Right lobe of liver (tissue), 6 donors: ENCODE results near the gene ZNF646. TPM values are rescaled to one million over a fixed set of nuclear protein-coding genes. Genes with fewer than 3 reads are reported as not detected.

Experiments used
- ATAC-seq, 4 donors: fragments of 200-7000 bp; cut with Tn5 transposase; one replicate each; pipeline ENCODE4 v1.9.1; 2020; ENCODE audit warnings: mild to moderate bottlenecking in 4 of 4, moderate library complexity in 4 of 4
- DNase-seq, 3 donors: peaks; one replicate each; pipeline ENCODE4 v3.0.0-alpha.2; 2020
- H3K27ac ChIP-seq, 3 donors: fragments of 200-600 bp; one replicate each; pipeline ENCODE4 v1.8.0; 2022
- H3K27me3 ChIP-seq, 2 donors: fragments of 200-600 bp; one replicate each; pipeline ENCODE4 v1.8.0; 2022
- H3K36me3 ChIP-seq, 4 donors: fragments of 200-600 bp; sonication (generic) in 1 of 4; one replicate each; pipeline versions ENCODE4 v1.5.1 to v1.8.0; 2017 to 2022; ENCODE audit warnings: control low read depth in 1 of 4
- H3K4me1 ChIP-seq, 4 donors: fragments of 200-600 bp; sonication (generic) in 1 of 4; one replicate each; pipeline versions ENCODE4 v1.5.1 to v1.8.0; 2017 to 2022; ENCODE audit warnings: control low read depth in 1 of 4
- H3K4me3 ChIP-seq, 3 donors: fragments of 200-600 bp; one replicate each; pipeline ENCODE4 v1.8.0; 2022
- H3K9me3 ChIP-seq, 4 donors: fragments of 200-600 bp; sonication (generic) in 1 of 4; one replicate each; pipeline versions ENCODE4 v1.5.1 to v1.8.0; 2017 to 2022; ENCODE audit warnings: control low read depth in 1 of 4
- POLR2A ChIP-seq: fragments of 450-650 bp; IDR thresholded peaks from one replicate; pipeline ENCODE4 v1.6.1; 2017; ENCODE audit warnings: antibody characterized with exemption, mild to moderate bottlenecking
- WGBS: methylation state at CpG from one replicate; pipeline ENCODE4 v1.1.6; 2018; ENCODE audit warnings: low coverage, low lambda C conversion rate; ENCODE audit not compliant: insufficient coverage; ENCODE audit errors: missing lambda C conversion rate; 5-methylcytosine and 5-hydroxymethylcytosine counted together
- intact Hi-C, 2 donors: fragments of 100-400 bp; cut with DNase I; formaldehyde crosslinking; loops; one replicate each; pipeline versions ENCODE4 v1.11.2 to v1.14.1; 2022
- total RNA-seq, 6 experiments: library from RNA; depleted of rRNA in 2 of 6; stranded (reverse); fragments of >200 nt in 2 of 6; fragmentation: NEBNext Ultra II Directional in 3 of 6; extraction: Animal tissue kit (Norgen Biotek cat#: 25700) in 3 of 6; gene quantifications; one replicate each; pipeline versions ENCODE4 v1.1.0 to v1.2.4, GENCODE V29; 2016 to 2023
- TF ChIP-seq, protein P1 (sequence below), 4 donors: fragments of 200-600 bp in 3 of 4; fragments of 450-650 bp in 1 of 4; IDR thresholded peaks; one replicate each; pipeline versions ENCODE4 v1.5.1 to v1.8.0; 2016 to 2022; ENCODE audit warnings: antibody characterized with exemption in 4 of 4, mild to moderate bottlenecking in 2 of 4
- donor health status: DM: no; HTN: yes; CAD: no.
- donor health status: DM: no; HTN: no; CAD: no.
- donor health status: DM: no; HTN: no; CAD: no.
- donor health status: DM: no; HTN: yes; CAD: no.
- donor health status: DM: no; HTN: yes; CAD: no.

ZNF646 gene
- total RNA-seq, 6 experiments from 2014 or later = 4.2 to 5.0 (median 4.5) TPM

DNA sequence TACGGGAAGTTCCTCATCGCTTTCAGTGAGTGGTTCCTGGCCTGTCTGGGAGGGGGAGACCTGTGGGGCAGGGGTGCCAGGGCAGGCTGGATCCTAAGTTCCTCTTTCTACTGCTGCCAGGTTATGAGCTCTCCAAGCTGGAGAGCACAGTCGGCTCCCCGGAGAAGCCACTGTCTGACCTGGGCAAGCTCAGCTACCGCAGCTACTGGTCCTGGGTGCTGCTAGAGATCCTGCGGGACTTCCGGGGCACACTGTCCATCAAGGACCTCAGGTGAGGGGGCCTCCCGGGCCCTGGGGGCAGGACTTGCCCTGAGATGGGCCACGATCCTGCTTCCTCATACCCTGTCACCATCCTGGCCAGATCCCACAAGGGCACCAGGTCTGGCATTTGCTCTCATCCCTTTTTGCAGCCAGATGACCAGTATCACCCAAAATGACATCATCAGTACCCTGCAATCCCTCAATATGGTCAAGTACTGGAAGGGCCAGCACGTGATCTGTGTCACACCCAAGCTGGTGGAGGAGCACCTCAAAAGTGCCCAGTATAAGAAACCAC, 56.2 kb downstream of the ZNF646 start:
- whole genome bisulfite sequencing = 44% methylated on average over 1 of the region's 10 CpGs
- DNase-seq (no peak), ATAC-seq (peak in 2 of 4 donors; percentile 6 to 8)

DNA sequence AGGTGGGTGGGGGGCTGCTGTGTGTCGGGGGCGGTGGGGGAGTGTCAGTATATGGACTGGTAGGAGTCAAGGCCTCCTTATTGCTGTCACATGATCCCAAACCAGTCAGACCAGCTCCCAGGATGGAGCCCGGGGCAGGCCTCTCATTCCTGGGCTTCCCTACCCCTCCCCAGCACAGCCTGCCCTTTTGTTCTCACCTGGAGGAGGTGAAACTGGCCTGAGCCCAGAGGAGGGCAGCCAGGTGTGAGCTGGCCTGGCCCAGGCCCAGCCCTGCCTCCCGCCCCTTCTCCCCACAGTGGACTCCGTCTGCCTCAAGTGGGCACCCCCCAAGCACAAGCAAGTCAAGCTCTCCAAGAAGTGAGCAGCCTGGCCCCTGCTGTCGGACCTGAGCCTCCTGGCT, 56.7 kb downstream of the ZNF646 start:
- no peak overlapping the region for H3K27ac ChIP-seq
- H3K4me3 ChIP-seq = no peak overlapping the region
- DNase-seq (no peak), ATAC-seq (peak in 1 of 4 donors; percentile 19)
- TF ChIP-seq, protein P1, sequence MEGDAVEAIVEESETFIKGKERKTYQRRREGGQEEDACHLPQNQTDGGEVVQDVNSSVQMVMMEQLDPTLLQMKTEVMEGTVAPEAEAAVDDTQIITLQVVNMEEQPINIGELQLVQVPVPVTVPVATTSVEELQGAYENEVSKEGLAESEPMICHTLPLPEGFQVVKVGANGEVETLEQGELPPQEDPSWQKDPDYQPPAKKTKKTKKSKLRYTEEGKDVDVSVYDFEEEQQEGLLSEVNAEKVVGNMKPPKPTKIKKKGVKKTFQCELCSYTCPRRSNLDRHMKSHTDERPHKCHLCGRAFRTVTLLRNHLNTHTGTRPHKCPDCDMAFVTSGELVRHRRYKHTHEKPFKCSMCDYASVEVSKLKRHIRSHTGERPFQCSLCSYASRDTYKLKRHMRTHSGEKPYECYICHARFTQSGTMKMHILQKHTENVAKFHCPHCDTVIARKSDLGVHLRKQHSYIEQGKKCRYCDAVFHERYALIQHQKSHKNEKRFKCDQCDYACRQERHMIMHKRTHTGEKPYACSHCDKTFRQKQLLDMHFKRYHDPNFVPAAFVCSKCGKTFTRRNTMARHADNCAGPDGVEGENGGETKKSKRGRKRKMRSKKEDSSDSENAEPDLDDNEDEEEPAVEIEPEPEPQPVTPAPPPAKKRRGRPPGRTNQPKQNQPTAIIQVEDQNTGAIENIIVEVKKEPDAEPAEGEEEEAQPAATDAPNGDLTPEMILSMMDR (IDR thresholded peaks at IDR 0.05) = no peak
- no peak for TF ChIP-seq POLR2A
- WGBS = no CpG with 5 or more reads among the region's 6 CpGs
- no peaks in the 10 kb centered on the region for H3K9me3 ChIP-seq
- no peaks in the 10 kb centered on the region for H3K27me3 ChIP-seq
- peaks cover 0 to 2% (median 0%) of the 10 kb centered on the region in 4 donors for H3K4me1 ChIP-seq
- intact Hi-C loops = no loop called here
- peaks cover 0 to 27% (median 3%) of the 10 kb centered on the region in 4 donors for H3K36me3 ChIP-seq

More for the DNA sequence above, 56.2 kb downstream of the ZNF646 start:
- Histone ChIP-seq H3K4me3 (no peak overlapping the region), H3K9me3 (no peaks in the 10 kb centered on the region), H3K36me3 (peaks cover 0 to 27% (median 3%) of the 10 kb centered on the region in 4 donors), H3K27ac (peak overlapping the region; percentile 55 to 76 (median 73)), H3K27me3 (no peaks in the 10 kb centered on the region), H3K4me1 (no peaks in the 10 kb centered on the region)
- intact Hi-C loops = no loop called here
- TF ChIP-seq POLR2A = no peak
- TF ChIP-seq, protein P1 (IDR thresholded peaks at IDR 0.05) = no peak

DNA sequence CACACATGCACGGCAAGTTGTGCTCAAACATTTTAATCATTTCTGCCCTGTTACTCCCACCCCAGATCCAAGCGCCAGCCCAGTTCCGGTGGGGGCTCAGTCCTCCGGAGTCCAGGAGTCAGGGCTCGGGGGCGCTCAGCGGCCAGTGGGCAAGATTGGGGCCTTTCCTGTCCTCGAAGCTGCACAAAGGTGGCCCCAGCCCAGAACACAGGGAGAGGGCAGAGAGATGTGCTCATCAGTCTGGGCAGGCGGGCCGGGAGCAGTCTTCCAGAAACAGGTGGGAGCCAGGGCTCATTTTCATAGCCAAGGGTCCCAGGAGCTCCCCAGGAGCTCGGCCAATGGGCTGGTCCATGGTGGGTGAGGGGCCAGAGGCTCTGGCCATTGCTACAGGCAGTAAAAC, 57.2 kb downstream of the ZNF646 start:
- Histone ChIP-seq H3K4me1 (peaks cover 0 to 2% (median 0%) of the 10 kb centered on the region in 4 donors), H3K27ac (no peak overlapping the region), H3K4me3 (no peak overlapping the region), H3K27me3 (no peaks in the 10 kb centered on the region), H3K9me3 (no peaks in the 10 kb centered on the region), H3K36me3 (peaks cover 0 to 27% (median 3%) of the 10 kb centered on the region in 4 donors)
- no peak for DNase-seq
- TF ChIP-seq POLR2A = no peak
- TF ChIP-seq, protein P1 (IDR thresholded peaks at IDR 0.05) = no peak
- intact Hi-C loops = no loop called here
- 97% methylated on average over 11 of the region's 11 CpGs for WGBS
- no peak for ATAC-seq

DNA sequence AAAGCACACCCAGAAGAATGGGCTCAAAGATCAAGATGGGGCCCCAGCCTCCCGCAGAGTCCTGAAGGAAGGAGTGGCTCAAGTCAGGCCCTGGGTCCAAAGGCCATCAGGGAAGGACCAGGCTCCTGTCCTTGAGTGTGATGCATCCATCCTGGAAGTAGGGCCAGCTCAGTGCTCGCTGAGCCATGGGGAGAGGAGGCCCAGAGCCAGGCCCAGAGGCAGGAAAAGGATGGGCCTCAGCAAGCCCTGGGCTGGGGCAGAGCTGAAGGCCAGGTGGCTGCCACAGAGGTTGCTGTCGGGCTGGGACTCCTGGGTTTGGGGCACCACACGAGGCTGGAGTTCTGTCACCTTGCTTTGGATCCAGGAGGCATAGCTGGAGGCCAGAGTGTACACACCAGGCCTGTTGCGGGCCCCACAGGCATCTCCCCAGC, 57.6 kb downstream of the ZNF646 start:
- WGBS = no CpG with 5 or more reads among the region's 5 CpGs
- peaks cover 0 to 25% (median 3%) of the 10 kb centered on the region in 4 donors for H3K36me3 ChIP-seq
- TF ChIP-seq, protein P1 (IDR thresholded peaks at IDR 0.05) = no peak

More for the DNA sequence above, 57.6 kb downstream of the ZNF646 start:
- DNase-seq = no peak
- Histone ChIP-seq H3K9me3 (no peaks in the 10 kb centered on the region), H3K27ac (no peak overlapping the region), H3K27me3 (no peaks in the 10 kb centered on the region), H3K4me1 (peaks cover 0 to 2% (median 0%) of the 10 kb centered on the region in 4 donors), H3K4me3 (no peak overlapping the region)
- no peak for ATAC-seq
- intact Hi-C loops = no loop called here
